ENCODE results near the gene FGF14.

DNA sequence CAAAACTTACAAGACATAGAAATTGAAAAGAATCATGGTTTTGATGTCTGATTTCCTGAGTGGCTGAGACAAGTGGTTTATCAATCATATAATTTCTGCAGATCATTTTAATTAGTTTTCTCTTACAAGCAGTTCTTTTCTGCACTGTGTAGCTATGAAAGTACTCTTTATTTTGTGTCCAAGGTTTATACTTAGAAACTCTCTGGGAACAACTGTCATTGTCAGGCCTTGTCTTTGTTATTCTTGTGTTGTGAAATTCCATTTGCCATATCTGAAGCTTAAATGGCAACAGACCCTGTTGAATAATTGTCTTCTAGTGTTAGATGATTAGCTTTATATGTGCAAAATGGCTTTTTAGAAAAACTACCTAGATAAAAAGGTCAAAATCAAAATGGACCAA, 312.1 kb downstream of the FGF14 start:
- TF ChIP-seq POLR2A (IDR thresholded peaks at IDR 0.05; ENCODE audit: low read depth, low read length): no peak
- TF ChIP-seq TAF1 (IDR thresholded peaks at IDR 0.05; ENCODE audit: borderline replicate concordance, low read depth, low read length): no peak
- TF ChIP-seq POLR2AphosphoS5 (IDR thresholded peaks at IDR 0.05; ENCODE audit: low read depth, low read length): no peak
